AG09319 (cell line): Measurements from ENCODE around the gene SNRNP48.

Experiments used
- DNase-seq: peaks from one replicate; pipeline ENCODE4 v3.0.0-alpha.2; 2010; ENCODE audit warnings: low read depth; ENCODE audit errors: extremely low read depth
- TF ChIP-seq, protein P1 (sequence below): IDR thresholded peaks from 2 replicates; pipeline ENCODE4 v1.5.1; 2011; ENCODE audit warnings: low read depth, mild to moderate bottlenecking, inconsistent platforms, low read length, moderate library complexity

SNRNP48 gene

GRCh38 chr6:7633361-7633760, 43.4 kb downstream of the SNRNP48 start:
- DNase-seq = no peak
- TF ChIP-seq, protein P1, sequence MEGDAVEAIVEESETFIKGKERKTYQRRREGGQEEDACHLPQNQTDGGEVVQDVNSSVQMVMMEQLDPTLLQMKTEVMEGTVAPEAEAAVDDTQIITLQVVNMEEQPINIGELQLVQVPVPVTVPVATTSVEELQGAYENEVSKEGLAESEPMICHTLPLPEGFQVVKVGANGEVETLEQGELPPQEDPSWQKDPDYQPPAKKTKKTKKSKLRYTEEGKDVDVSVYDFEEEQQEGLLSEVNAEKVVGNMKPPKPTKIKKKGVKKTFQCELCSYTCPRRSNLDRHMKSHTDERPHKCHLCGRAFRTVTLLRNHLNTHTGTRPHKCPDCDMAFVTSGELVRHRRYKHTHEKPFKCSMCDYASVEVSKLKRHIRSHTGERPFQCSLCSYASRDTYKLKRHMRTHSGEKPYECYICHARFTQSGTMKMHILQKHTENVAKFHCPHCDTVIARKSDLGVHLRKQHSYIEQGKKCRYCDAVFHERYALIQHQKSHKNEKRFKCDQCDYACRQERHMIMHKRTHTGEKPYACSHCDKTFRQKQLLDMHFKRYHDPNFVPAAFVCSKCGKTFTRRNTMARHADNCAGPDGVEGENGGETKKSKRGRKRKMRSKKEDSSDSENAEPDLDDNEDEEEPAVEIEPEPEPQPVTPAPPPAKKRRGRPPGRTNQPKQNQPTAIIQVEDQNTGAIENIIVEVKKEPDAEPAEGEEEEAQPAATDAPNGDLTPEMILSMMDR = no peak

GRCh38 chr6:7636151-7636550, 46.2 kb downstream of the SNRNP48 start:
- DNase-seq = no peak

DNA sequence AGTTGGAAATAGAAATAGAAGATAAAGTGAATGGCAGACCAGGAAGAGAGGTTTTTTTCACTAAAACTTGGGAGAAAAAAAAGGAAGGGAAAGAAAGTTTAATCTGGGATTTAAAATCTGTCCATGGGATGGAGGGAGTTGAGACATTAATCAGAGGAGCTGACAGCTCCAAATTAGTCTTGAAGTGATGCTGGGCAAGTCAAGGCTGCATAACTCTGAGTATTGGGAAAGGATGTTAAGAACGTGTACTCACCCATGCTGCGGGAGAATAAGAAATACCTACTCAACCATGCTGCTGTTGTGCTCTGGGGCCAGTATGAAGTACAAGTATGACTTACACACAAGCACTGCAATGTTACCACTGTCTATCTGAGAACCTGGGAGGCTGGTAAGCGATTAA, 47.5 kb downstream of the SNRNP48 start:
- TF ChIP-seq, protein P1 = no peak

More at GRCh38 chr6:7636151-7636550, 46.2 kb downstream of the SNRNP48 start:
- TF ChIP-seq, protein P1 = no peak

DNA sequence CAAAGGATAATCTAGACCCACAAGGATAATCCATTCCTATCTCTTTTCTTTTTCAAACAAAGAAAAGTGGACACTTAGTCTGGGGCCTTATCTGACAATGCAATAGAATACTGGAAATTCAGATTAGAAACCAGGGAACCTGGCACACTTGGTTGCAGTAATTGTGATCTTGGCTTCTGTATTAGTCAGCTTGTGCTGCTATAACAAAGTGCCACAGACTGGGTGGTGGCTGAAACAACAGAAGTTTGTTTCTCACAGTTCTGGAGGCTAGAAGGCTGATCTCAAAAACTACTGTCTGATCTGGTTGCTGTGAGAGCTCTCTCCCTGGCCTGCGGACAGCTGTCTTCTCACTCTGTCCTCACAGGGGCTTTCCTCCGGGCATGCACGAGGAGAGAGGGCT, 49.4 kb downstream of the SNRNP48 start:
- TF ChIP-seq, protein P1 = no peak
- DNase-seq = no peak

More for the DNA sequence above, 47.5 kb downstream of the SNRNP48 start:
- no peak for DNase-seq

- DNase-seq = no peak
- TF ChIP-seq, protein P1 = no peak
Observed at GRCh38 chr6:7640016-7640415, 50.0 kb downstream of the SNRNP48 start.

DNA sequence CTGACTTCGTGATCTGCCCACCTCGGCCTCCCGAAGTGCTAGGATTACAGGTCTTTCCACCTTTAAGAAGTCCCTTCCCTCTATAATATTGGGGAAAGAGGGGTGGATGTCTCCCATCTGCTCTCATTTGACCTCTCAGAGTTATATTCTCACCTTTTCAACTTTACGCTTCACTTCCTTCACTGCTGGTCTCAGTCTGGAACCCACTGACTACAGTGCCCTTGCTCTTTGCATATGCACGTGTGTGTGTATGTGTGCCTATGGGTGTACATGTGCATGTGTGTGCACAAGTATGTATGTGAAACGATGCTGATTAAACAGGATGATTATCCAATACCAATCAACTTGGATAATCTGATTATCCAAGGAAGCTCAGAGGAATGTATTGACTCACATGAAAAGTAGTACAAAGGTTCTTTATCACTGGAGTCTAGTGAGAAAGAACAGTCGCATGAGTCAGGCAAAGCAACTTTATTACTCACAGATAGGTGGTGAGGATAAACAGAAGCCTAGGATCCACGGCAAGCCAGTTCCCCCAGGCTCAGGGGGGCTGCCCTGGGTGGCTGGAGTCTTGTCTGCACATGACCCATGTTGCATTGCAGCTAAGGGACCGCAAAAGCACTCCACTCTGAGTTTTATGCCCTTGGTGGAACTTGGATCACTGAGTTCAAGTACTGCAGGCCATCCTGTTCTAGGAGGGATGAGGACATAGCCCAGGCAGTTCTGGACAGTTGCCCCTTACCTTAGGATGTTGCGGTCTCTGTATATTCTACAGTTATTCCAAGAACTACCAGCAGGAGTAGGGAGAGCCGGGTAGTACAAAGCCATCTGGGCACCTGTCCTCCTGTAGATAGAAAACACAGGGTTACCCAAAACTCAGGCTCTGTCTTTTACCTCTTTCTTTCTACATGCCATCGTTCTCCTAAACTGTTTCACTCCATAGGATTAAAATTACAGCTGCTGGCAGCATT, 50.9 kb downstream of the SNRNP48 start:
- TF ChIP-seq, protein P1 = no peak
- DNase-seq = no peak

- no peak for DNase-seq
- TF ChIP-seq, protein P1 = no peak
Observed at GRCh38 chr6:7642791-7643190, 52.8 kb downstream of the SNRNP48 start.
